ENCODE measurements around the gene JOSD1. TPM values are rescaled to one million over a fixed set of nuclear protein-coding genes. Genes with fewer than 3 reads are reported as not detected.

The JOSD1 gene
- total RNA-seq, 1 experiment from 2014 or later: 58.5 TPM

DNA sequence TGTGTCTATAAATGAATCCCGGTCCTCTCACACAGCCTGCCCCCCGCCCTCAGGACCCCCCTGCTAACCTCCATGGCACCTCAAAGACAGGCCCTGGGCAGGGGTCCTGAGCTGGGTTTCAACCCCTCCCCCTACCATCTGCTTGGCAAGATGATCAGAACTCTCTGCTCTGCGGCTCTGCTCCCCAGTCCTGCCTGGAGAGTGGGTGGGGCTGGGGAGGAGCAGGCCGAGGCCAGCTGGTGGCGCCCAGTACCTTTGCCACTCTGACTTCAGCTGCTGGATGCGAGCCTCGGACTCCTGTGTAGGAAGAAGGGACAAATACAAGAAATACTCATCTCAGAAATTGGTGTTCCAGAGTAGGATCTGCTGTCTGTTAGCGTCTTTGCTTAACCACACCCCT lies 40.0 kb upstream of the JOSD1 start:
- CTCF ChIA-PET: no interaction called here
- no peak overlapping the region for H3K4me3 Mint-ChIP-seq (ENCODE audit: low read depth, unreplicated experiment)
- DNase-seq: no peak
- TF ChIP-seq, protein P1, sequence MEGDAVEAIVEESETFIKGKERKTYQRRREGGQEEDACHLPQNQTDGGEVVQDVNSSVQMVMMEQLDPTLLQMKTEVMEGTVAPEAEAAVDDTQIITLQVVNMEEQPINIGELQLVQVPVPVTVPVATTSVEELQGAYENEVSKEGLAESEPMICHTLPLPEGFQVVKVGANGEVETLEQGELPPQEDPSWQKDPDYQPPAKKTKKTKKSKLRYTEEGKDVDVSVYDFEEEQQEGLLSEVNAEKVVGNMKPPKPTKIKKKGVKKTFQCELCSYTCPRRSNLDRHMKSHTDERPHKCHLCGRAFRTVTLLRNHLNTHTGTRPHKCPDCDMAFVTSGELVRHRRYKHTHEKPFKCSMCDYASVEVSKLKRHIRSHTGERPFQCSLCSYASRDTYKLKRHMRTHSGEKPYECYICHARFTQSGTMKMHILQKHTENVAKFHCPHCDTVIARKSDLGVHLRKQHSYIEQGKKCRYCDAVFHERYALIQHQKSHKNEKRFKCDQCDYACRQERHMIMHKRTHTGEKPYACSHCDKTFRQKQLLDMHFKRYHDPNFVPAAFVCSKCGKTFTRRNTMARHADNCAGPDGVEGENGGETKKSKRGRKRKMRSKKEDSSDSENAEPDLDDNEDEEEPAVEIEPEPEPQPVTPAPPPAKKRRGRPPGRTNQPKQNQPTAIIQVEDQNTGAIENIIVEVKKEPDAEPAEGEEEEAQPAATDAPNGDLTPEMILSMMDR (IDR thresholded peaks at IDR 0.05; ENCODE audit: unreplicated experiment): no peak
- no peaks in the 10 kb centered on the region for H3K27me3 Mint-ChIP-seq (ENCODE audit: unreplicated experiment)
- H3K9me3 Mint-ChIP-seq (ENCODE audit: low read depth, unreplicated experiment): no peaks in the 10 kb centered on the region
- no peak overlapping the region for H3K27ac Mint-ChIP-seq (ENCODE audit: unreplicated experiment)
- no TSS peak for BruUV-seq (replicated peaks)
- H3K4me1 Mint-ChIP-seq (ENCODE audit: low read depth, unreplicated experiment): no peaks in the 10 kb centered on the region
- peaks cover 73% of the 10 kb centered on the region for H3K36me3 Mint-ChIP-seq (ENCODE audit: insufficient read depth, unreplicated experiment)
- intact Hi-C loops (cut with micrococcal nuclease; ENCODE audit: unreplicated experiment): no loop called here

DNA sequence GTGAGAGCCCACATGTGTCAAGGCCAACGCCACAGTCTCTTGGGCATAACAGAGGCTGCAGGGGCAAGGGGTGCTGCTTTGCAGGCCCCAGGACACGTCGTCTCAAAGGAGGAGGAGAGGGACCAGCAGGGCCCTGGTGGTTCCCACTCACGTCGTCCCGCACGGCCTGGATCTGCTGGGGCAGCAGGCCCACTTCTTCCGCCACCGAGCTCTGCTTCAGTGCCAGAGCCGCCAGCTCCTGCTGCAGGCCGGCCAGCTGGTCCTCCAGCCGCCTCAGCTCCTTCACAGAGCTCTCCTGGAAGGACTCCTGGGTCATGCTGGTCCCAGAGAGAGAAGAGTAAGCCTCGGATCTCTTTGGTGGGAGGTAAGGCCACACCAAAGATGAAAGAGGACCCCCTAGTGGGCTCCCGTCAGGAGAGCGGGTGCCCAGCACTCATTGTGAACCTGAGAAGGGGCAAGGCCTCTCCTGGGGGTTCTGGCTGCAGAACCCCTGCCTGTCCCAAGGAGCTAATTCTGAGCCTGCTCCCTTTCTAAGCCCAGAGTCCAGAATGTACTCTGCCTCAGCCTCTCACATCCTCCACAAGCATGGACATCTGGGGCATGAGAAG lies 39.5 kb upstream of the JOSD1 start:
- TF ChIP-seq, protein P1 (IDR thresholded peaks at IDR 0.05; ENCODE audit: unreplicated experiment): no peak
- CTCF ChIA-PET: no interaction called here
- no peak for DNase-seq
- Mint-ChIP-seq H3K27me3 (ENCODE audit: unreplicated experiment) (no peaks in the 10 kb centered on the region), H3K27ac (ENCODE audit: unreplicated experiment) (no peak overlapping the region), H3K4me3 (ENCODE audit: low read depth, unreplicated experiment) (no peak overlapping the region), H3K9me3 (ENCODE audit: low read depth, unreplicated experiment) (no peaks in the 10 kb centered on the region), H3K36me3 (ENCODE audit: insufficient read depth, unreplicated experiment) (peaks cover 78% of the 10 kb centered on the region), H3K4me1 (ENCODE audit: low read depth, unreplicated experiment) (no peaks in the 10 kb centered on the region)
- BruUV-seq (replicated peaks): no TSS peak
- intact Hi-C loops (cut with micrococcal nuclease; ENCODE audit: unreplicated experiment): no loop called here

DNA sequence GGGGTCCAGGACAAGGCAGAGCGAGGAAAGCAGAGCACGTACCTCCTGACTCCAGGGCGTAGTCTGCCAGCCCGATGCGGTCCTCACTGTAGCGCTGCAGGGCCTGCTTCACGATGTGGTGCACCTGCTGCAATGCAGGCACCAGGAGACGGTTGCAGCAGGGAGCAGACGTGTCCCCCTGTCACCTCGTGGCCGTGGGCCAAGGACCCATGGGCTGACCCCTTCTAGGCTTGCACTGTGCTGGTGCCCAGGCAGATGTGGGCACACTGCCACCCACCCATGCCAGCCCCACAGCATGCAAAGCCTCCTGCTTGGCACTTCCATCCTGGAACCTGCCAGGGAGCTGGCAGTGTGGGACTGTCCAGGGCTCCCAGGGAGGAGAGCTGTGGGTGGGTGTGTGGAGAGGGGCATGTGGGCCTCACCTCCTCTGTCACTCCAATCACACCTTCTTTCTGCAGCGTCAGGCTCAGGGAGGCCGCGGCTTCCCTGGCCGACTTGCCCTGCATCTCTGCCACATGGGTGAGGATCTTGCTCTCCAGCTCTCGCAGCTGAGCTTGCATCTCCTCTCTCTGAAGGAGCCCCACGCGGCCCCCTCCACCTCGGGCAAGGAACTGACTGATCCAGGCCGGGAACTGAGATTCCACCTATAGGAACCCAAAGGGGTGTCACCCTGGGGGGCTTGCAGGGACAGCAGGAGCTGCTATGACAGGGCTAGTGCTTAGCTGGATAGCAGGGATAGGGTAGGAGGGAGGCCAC lies 38.7 kb upstream of the JOSD1 start:
- H3K36me3 Mint-ChIP-seq (ENCODE audit: insufficient read depth, unreplicated experiment): peaks cover 78% of the 10 kb centered on the region
- DNase-seq: no peak

DNA sequence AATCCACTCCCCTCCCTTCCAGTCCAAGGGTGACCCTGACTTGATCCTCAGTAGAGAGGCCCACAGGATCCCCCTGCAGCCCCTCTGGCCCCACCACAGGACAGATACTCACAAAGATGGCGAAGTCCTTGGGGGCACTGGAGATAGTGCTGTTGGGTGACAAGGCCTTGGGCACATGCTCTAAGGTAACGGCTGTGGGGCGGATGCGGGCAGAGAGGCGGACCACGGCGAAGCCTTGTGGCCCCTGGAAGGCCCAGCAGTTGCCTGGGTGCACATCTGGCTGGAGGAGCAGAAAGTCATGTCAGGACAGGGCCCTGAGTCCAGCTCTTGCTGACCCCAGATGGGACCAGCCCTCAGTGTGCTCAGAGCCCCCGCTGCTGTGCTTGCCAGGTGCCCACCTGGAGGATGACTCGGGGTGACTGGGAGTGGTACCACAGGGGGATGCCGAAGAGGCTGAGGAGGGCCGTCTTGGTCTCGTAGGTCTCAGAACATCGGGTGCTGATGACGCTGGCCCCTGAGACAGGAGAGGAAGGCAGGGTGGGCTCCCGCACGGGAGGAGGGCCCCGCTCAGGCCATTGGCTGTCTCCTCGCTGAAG lies 37.8 kb upstream of the JOSD1 start:
- DNase-seq: no peak
- H3K4me1 Mint-ChIP-seq (ENCODE audit: low read depth, unreplicated experiment): no peaks in the 10 kb centered on the region
- peaks cover 78% of the 10 kb centered on the region for H3K36me3 Mint-ChIP-seq (ENCODE audit: insufficient read depth, unreplicated experiment)
- TF ChIP-seq, protein P1 (IDR thresholded peaks at IDR 0.05; ENCODE audit: unreplicated experiment): no peak
- no peak overlapping the region for H3K27ac Mint-ChIP-seq (ENCODE audit: unreplicated experiment)
- no TSS peak for BruUV-seq (replicated peaks)
- intact Hi-C loops (cut with micrococcal nuclease; ENCODE audit: unreplicated experiment): no loop called here
- no peaks in the 10 kb centered on the region for H3K27me3 Mint-ChIP-seq (ENCODE audit: unreplicated experiment)
- no peak overlapping the region for H3K4me3 Mint-ChIP-seq (ENCODE audit: low read depth, unreplicated experiment)
- H3K9me3 Mint-ChIP-seq (ENCODE audit: low read depth, unreplicated experiment): no peaks in the 10 kb centered on the region
- CTCF ChIA-PET: no interaction called here

More for the DNA sequence above, 38.7 kb upstream of the JOSD1 start:
- H3K4me3 Mint-ChIP-seq (ENCODE audit: low read depth, unreplicated experiment): no peak overlapping the region
- no peaks in the 10 kb centered on the region for H3K4me1 Mint-ChIP-seq (ENCODE audit: low read depth, unreplicated experiment)
- CTCF ChIA-PET: no interaction called here
- no peaks in the 10 kb centered on the region for H3K9me3 Mint-ChIP-seq (ENCODE audit: low read depth, unreplicated experiment)
- TF ChIP-seq, protein P1 (IDR thresholded peaks at IDR 0.05; ENCODE audit: unreplicated experiment): no peak
- intact Hi-C loops (cut with micrococcal nuclease; ENCODE audit: unreplicated experiment): no loop called here
- no TSS peak for BruUV-seq (replicated peaks)
- no peak overlapping the region for H3K27ac Mint-ChIP-seq (ENCODE audit: unreplicated experiment)
- no peaks in the 10 kb centered on the region for H3K27me3 Mint-ChIP-seq (ENCODE audit: unreplicated experiment)

Data from Calu3 (cell line).